Measurements from ENCODE around the gene HES2. TPM values are rescaled to one million over a fixed set of nuclear protein-coding genes. Genes with fewer than 3 reads are reported as not detected.

The HES2 gene
- total and polyA plus RNA-seq, 2 of the 4 experiments (the other 2 are of a cell fraction) = not detected

GRCh38 chr1:6461051-6461530 lies 41.4 kb upstream of the HES2 start:
- H2AK5ac ChIP-seq (ENCODE audit: low read depth, low read length) = no peak overlapping the region
- no peak for ATAC-seq (ENCODE audit: low read depth)

More at GRCh38 chr1:6461051-6461530, 41.4 kb upstream of the HES2 start:
- no peaks in the 10 kb centered on the region for H3K9me1 ChIP-seq (ENCODE audit: insufficient read depth, low read length)
- no peak overlapping the region for H2BK5ac ChIP-seq (ENCODE audit: low read depth, low read length, poor library complexity, severe bottlenecking)
- no peak overlapping the region for H3K4me2 ChIP-seq (ENCODE audit: low read depth, low read length)
- no peak overlapping the region for H3K18ac ChIP-seq (ENCODE audit: low read depth, low read length)
- no peaks in the 10 kb centered on the region for H3K4me1 ChIP-seq (ENCODE audit: control insufficient read depth, insufficient read depth, low read length)
- 70% methylated on average over 24 of the region's 40 CpGs; no CpG with 5 or more reads in 1 of the 2 experiments for WGBS, 2 experiments (ENCODE audit: extremely low coverage in 2 of 2, insufficient read length in 1 of 2)
- no peaks in the 10 kb centered on the region for H4K20me1 ChIP-seq (ENCODE audit: insufficient read depth, low read length)
- ChIA-PET POLR2A (ENCODE audit: unreplicated experiment) (no interaction called here), CTCF (no interaction called here)
- no peak overlapping the region for H3K14ac ChIP-seq (replicated peaks; ENCODE audit: low read depth, low read length)
- no peak overlapping the region for H4K5ac ChIP-seq (ENCODE audit: low read depth, low read length)
- no TSS peak for BruUV-seq (replicated peaks)
- intact Hi-C loops (cut with micrococcal nuclease) (no loop called here), dilution Hi-C loops (cut with HindIII; ENCODE audit: low sequenced_read_pairs, unreplicated experiment) (no loop called here), in situ Hi-C loops (cut with MboI; ENCODE audit: low sequenced_read_pairs) (no loop called here)
- H3K23ac ChIP-seq (ENCODE audit: low read depth, low read length) = no peak overlapping the region
- no peak for DNase-seq
- peaks cover 15% of the 10 kb centered on the region for H3K36me3 ChIP-seq (ENCODE audit: control insufficient read depth, insufficient read depth, low read length)
- H3K4ac ChIP-seq (ENCODE audit: low read depth, low read length) = no peak overlapping the region
- TF ChIP-seq BHLHE40 (IDR thresholded peaks at IDR 0.05; ENCODE audit: low read depth, low read length) (no peak), POLR2A (IDR thresholded peaks at IDR 0.05; ENCODE audit: low read depth, low read length) (no peak), CTCF (conservative IDR thresholded peaks at IDR 0.05; ENCODE audit: low read depth, low read length) (no peak), ELK1 (IDR thresholded peaks at IDR 0.05; ENCODE audit: borderline replicate concordance, low read depth, low read length) (no peak), MXI1 (IDR thresholded peaks at IDR 0.05; ENCODE audit: borderline replicate concordance, low read depth, low read length) (no peak), CEBPB (IDR thresholded peaks at IDR 0.05; ENCODE audit: low read depth, low read length) (no peak), MAZ (IDR thresholded peaks at IDR 0.05; ENCODE audit: borderline replicate concordance, low read depth, low read length) (no peak), RCOR1 (IDR thresholded peaks at IDR 0.05; ENCODE audit: insufficient replicate concordance, low read length) (no peak), USF2 (IDR thresholded peaks at IDR 0.05; ENCODE audit: low read depth, low read length) (no peak), NFE2L2 (IDR thresholded peaks at IDR 0.05; ENCODE audit: low read depth, low read length) (no peak), SMC3 (IDR thresholded peaks at IDR 0.05; ENCODE audit: low read depth, low read length) (no peak), MAFK (IDR thresholded peaks at IDR 0.05; ENCODE audit: low read depth, low read length) (no peak), FOS (IDR thresholded peaks at IDR 0.05; ENCODE audit: low read depth, low read length) (no peak)
- H4K91ac ChIP-seq (ENCODE audit: insufficient read depth, low read depth, low read length) = no peak overlapping the region
- peaks cover 28% of the 10 kb centered on the region for H3K27me3 ChIP-seq (ENCODE audit: control insufficient read depth, insufficient read depth, low read length)
- H3K9me3 ChIP-seq (ENCODE audit: control insufficient read depth, insufficient read depth, low read length) = no peaks in the 10 kb centered on the region
- H2BK15ac ChIP-seq (ENCODE audit: low read depth, low read length) = no peak overlapping the region
- no peak overlapping the region for H2BK20ac ChIP-seq (ENCODE audit: low read depth, low read length)
- no peak overlapping the region for H3K4me3 ChIP-seq (ENCODE audit: insufficient read depth, low read depth, low read length)
- no peak overlapping the region for H3K27ac ChIP-seq (ENCODE audit: insufficient read depth, low read length)
- H3K9ac ChIP-seq (ENCODE audit: low read depth, low read length) = no peak overlapping the region
- H2AFZ ChIP-seq (replicated peaks; ENCODE audit: low read length, poor library complexity) = no peak overlapping the region
- no peak overlapping the region for H2BK120ac ChIP-seq (ENCODE audit: low read depth, low read length)
- no peak overlapping the region for H4K8ac ChIP-seq (ENCODE audit: low read depth in 2 of 2, low read length in 2 of 2)
- no peaks in the 10 kb centered on the region for H3K79me1 ChIP-seq (ENCODE audit: low read depth in 1 of 2, low read length in 2 of 2)
- H2AK9ac ChIP-seq (replicated peaks; ENCODE audit: low read depth, low read length, poor library complexity) = peak overlapping the region; percentile 28
- H3K56ac ChIP-seq (ENCODE audit: extremely low read depth, insufficient read depth, low read length) = no peak overlapping the region
